ENCODE measurements around the gene ARMC2. TPM values are rescaled to one million over a fixed set of nuclear protein-coding genes. Genes with fewer than 3 reads are reported as not detected.
A peak's percentile ranks its signal among the peaks of the same experiment; 100 is the strongest.
"Not testable (repeated sequence)": the region's sequence is repeated elsewhere in the genome, so short reads cannot be mapped to it uniquely, and the experiment has no call there.

Gene ARMC2
- total RNA-seq, 1 donor from 2014 or later = 1.1 TPM

GRCh38 chr6:108868647-108869046, 20.4 kb downstream of the ARMC2 start:
- DNase-seq (ENCODE audit: extremely low read depth, low read depth, low spot score) = no peak

- DNase-seq (ENCODE audit: extremely low read depth, low read depth, low spot score) = no peak
These were observed 21.7 kb downstream of the ARMC2 start for GRCh38 chr6:108869876-108870275.

DNA sequence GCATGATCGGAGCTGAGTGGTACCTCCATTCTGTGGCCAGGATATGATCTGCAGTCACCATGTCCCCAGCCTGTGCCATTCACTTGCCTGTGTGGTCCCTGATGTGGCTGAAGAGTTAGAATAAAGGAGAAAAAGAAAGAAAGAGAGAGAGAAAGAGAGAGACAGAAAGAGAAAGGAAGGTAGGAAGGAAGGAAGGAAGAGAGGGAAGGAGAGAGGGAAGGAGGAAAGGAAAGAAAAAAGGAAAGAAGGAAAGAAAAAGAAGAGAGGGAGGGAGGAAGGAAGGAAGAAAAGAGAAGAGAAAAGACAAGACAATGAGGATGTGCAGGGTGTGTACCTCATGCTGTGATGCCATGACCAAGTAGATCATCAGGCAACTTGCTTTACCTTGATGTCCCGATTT, 22.1 kb downstream of the ARMC2 start:
- no peak for DNase-seq (ENCODE audit: extremely low read depth, low read depth, low spot score)

DNA sequence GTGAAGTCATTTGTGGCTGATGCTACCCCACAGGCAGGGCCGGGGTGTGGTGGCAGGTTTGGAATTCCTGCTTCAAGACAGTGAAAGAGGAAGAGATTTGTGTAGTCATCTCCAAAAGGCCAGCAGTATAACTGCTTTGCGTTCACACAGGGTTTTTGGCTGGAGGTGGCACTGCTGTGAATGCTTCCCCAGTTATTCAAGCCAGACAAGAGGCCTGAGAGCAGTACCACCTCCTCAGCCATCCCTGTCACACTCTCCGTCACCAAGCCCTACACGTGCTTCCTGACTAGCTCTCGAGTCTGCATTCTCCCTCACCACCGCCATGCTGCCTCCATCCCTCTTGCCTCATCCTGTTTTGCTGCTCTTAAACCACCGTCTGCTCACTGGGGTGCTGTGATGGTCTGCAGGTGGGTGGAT, 23.9 kb downstream of the ARMC2 start:
- DNase-seq (ENCODE audit: extremely low read depth, low read depth, low spot score) = no peak

- no peak for DNase-seq (ENCODE audit: extremely low read depth, low read depth, low spot score)
These were observed 24.4 kb downstream of the ARMC2 start for GRCh38 chr6:108872575-108872974.

- DNase-seq (ENCODE audit: extremely low read depth, low read depth, low spot score) = no peak
These were observed 25.0 kb downstream of the ARMC2 start for GRCh38 chr6:108873251-108873650.

DNA sequence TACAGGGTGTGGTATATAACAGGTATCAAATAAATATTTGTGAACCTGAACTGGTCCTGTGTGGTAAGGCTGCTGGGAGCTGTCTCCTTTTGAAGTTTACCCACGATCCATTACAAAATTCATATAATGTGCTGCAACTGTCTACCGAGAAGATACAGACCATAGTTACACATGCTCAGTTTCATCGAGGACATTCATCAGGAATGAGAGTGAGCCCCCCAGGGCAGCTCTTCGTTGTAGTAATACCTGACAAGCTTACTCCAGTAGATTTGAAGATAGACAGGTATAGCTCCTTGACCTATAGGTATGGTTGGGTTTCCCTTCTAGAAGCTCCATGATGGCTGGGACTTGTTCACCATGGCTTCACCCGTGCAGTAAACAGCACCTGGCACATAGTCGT, 25.7 kb downstream of the ARMC2 start:
- DNase-seq (ENCODE audit: extremely low read depth, low read depth, low spot score) = no peak

DNA sequence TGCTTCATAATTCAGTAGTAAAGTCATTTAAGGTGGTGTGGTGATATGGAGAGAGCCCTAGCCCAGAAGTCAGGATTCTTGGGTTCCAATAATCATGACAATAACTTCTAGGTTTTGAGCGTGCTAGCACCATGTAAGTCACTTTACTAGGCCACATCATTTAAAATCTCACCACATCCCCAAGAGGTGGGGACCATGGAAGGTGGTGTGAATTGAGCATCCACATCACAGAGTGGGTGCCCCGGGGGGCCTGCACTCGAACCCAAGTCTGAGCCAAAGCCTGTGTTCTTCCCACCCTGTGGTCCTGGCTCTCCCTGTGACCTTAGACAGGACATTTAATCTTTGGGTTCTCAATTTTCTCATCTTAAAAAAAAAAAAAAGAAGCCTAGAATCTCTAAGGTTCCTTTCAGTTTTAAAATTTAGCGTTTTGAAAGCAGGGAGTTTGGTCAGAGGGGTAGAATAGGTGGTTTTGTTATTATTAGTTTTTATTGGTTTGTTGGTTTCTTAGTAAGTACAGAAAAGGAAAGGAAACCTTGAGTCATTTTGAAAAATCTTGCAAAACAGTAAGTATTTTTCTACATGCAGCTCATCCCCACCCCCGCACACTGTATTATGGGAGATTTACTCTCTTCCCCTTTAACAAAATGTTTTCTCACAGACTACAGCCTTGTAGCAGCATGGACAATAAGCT, 26.4 kb downstream of the ARMC2 start:
- DNase-seq (ENCODE audit: extremely low read depth, low read depth, low spot score) = no peak

DNA sequence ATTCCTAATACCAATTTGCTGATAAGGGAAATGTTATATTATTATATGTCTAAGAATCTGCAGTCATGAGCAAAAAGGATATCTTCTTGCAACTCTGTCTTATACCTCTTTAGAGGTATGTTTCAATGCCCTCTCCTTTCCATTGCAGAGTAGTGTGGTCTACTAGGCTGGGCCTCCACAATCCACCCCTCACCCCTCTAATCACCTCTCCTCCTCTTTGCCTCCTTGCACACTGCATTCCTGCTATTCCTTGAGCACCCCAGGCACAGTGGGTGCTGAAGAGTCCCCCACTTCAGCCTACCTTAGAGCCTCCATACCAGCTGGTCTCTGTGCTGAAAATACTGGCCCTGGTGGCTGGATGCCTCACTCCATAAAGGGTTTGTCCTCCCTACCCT, 26.9 kb downstream of the ARMC2 start:
- DNase-seq (ENCODE audit: extremely low read depth, low read depth, low spot score) = no peak

- DNase-seq (ENCODE audit: extremely low read depth, low read depth, low spot score) = no peak
These were observed 29.0 kb downstream of the ARMC2 start for GRCh38 chr6:108877046-108877751.

GRCh38 chr6:108878942-108879341, 30.7 kb downstream of the ARMC2 start:
- no peak for DNase-seq (ENCODE audit: extremely low read depth, low read depth, low spot score)

GRCh38 chr6:108883172-108883571, 35.0 kb downstream of the ARMC2 start:
- no peak for DNase-seq (ENCODE audit: extremely low read depth, low read depth, low spot score)

DNA sequence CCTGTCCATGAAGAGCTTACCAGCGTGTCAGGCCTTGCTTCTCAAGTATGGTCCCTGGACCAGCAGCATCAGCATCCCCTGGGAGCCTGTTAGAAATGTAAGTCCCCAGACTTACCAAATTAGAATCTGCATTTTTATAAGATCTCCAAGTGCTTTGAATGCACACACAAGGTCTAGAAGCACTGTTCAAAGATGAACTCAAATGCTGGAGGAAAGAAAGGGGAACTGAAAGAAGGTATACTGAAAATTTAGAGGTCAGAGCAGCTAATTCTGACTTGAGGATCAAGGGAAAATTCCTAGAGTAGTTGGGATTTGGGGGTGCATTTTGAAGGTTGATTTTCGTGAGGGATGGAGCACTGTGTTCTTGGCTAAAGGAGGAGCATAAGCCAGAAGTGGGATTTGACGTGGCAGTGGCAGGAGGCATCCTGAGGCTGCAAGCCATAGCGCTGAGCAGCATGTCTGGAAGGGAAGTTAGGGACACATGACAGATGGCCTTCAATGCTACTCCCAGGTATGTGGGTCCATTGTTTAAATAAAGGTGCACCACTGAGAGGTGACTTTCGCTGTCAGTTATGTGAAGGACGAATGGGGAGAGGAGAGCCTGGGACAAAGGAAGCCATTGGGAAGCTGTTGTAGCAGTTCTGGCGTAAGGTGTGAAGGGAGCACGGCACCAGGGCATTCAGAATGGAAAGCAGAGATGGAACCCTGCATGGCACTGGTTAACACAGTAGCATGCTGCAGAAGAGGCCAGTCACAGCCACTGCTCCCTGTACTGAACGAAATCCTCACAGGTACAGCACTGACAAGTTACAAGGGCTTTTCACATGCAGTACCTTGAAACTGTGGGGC, 36.2 kb downstream of the ARMC2 start:
- DNase-seq (ENCODE audit: extremely low read depth, low read depth, low spot score) = no peak

GRCh38 chr6:108888052-108888451, 39.8 kb downstream of the ARMC2 start:
- no peak for DNase-seq (ENCODE audit: extremely low read depth, low read depth, low spot score)

GRCh38 chr6:108888745-108889144, 40.5 kb downstream of the ARMC2 start:
- no peak for DNase-seq (ENCODE audit: extremely low read depth, low read depth, low spot score)

DNA sequence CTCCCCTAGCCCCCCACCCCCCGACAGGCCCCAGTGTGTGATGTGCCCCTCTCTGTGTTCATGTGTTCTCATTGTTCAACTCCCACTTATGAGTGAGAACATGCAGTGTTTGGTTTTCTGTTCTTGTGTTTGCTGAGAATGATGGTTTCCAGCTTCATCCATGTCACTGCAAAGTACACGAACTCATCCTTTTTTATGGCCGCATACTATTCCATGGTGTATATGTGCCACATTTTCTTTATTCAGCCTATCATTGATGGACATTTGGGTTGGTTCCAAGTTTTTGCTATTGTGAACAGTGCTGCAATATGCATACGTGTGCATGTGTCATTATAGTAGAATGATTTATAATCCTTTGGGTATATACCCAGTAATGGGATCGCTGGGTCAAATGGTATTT, 42.7 kb downstream of the ARMC2 start:
- DNase-seq (ENCODE audit: extremely low read depth, low read depth, low spot score) = not testable (repeated sequence)

- DNase-seq (ENCODE audit: extremely low read depth, low read depth, low spot score) = no peak
These were observed 47.3 kb downstream of the ARMC2 start for GRCh38 chr6:108895571-108895970.

- DNase-seq (ENCODE audit: extremely low read depth, low read depth, low spot score) = peak; percentile 63
These were observed 48.0 kb downstream of the ARMC2 start for GRCh38 chr6:108896111-108896661.

- DNase-seq (ENCODE audit: extremely low read depth, low read depth, low spot score) = no peak
These were observed 49.1 kb downstream of the ARMC2 start for GRCh38 chr6:108897371-108897770.

- DNase-seq (ENCODE audit: extremely low read depth, low read depth, low spot score) = peak; percentile 77
These were observed 54.2 kb downstream of the ARMC2 start for GRCh38 chr6:108902382-108902792.

DNA sequence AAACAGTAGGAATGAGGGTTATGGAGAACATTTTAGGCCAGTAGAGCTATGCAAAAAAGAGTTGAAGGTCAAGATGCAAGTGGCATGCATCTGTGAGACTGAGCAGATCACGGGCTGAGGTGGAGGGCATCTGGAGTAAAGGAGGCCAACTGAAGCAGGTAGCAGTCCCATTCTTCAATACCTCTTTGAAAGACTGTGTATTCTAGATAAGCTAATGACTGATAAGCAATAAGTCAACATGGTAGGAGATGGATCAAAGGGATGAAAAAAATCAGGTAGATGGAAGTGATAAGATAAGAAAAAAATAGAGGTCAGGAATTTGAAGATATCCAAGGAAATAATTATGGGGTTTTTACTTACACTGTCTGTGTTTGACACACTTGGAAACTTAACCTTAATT, 55.6 kb downstream of the ARMC2 start:
- no peak for DNase-seq (ENCODE audit: extremely low read depth, low read depth, low spot score)

Data from glomerular endothelial cell (primary cell).